Omental fat pad (tissue), 4 donors: Measurements from ENCODE around the gene TNFRSF12A. TPM values are rescaled to one million over a fixed set of nuclear protein-coding genes. Genes with fewer than 3 reads are reported as not detected.

Experiments
- ATAC-seq: fragments of 150-250 bp; one replicate; pipeline ENCODE4 v1.9.1; 2016; ENCODE audit warnings: mild to moderate bottlenecking, moderate library complexity; ENCODE audit not compliant: low FRiP score
- DNase-seq: peaks from one replicate; pipeline ENCODE4 v3.0.0-alpha.2; 2019; ENCODE audit warnings: low spot score
- total RNA-seq, 4 donors: library from RNA; depleted of rRNA; stranded (reverse); fragments of >200 nt; gene quantifications; one replicate each; pipeline ENCODE4 v1.1.0, GENCODE V29; 2016
- TF ChIP-seq, protein P1 (sequence below), 3 donors: fragments of 450-650 bp; IDR thresholded peaks; one replicate each; pipeline ENCODE4 v1.5.1; 2016 to 2017; ENCODE audit warnings: antibody characterized with exemption in 3 of 3, mild to moderate bottlenecking in 3 of 3, moderate library complexity in 2 of 3

TNFRSF12A gene
- total RNA-seq, 4 donors from 2014 or later, result 9.0 to 465 (median 94.3) TPM

DNA sequence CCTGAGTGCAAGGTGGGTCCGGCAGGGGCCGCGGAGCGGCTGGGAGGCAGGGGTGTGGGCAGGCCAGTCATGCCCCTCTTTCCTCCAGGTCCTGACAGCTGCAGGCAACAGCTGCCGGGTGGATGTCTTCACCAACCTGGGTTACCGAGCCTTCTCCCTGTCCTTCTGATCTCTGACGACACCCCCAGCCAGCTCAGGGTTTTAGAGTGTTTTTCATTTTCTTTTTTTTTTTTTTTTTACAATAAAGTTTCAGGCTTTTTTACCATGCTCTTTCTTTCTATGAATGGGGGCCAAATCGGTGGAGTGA lies 7.3 kb downstream of the TNFRSF12A start:
- TF ChIP-seq, protein P1, sequence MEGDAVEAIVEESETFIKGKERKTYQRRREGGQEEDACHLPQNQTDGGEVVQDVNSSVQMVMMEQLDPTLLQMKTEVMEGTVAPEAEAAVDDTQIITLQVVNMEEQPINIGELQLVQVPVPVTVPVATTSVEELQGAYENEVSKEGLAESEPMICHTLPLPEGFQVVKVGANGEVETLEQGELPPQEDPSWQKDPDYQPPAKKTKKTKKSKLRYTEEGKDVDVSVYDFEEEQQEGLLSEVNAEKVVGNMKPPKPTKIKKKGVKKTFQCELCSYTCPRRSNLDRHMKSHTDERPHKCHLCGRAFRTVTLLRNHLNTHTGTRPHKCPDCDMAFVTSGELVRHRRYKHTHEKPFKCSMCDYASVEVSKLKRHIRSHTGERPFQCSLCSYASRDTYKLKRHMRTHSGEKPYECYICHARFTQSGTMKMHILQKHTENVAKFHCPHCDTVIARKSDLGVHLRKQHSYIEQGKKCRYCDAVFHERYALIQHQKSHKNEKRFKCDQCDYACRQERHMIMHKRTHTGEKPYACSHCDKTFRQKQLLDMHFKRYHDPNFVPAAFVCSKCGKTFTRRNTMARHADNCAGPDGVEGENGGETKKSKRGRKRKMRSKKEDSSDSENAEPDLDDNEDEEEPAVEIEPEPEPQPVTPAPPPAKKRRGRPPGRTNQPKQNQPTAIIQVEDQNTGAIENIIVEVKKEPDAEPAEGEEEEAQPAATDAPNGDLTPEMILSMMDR (IDR thresholded peaks at IDR 0.05), result no peak
- ATAC-seq (no peak), DNase-seq (no peak)

DNA sequence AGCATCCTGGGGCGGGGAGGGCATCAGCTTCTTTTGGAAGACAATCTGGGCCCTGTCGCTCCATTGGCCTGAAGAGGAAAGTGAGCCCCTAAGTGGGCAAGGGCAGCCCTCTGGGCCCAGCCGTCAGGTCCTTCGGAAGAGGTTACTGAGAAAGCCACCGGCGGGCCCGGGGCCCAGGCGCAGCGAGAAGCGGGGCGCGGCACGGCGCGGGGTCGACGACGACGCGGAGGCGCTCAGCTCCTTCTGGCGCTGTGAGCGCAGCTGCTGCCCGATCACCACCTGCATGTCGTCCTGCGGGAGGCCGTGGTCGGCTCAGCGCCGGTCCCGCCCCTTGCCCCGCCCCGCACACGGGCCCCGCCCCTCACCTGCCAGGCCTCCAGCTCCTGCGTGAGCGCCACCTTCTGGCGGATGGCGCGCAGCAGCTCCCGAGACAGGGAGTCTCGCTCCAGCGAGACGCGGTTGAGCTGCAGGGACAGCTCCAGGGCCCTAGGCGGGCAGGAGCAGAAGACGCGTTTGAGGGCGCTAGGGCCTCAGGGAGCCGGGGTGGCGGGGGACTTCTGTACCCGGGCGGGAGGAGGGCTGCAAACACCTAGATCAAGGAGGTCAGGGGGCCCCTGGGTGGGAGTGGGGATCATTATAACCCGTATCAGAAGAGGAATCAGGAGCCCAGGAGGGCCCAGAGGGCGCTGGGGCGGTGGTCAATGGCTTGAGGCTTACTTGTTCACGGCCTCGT lies 8.0 kb downstream of the TNFRSF12A start:
- peak; percentile 82 for DNase-seq
- peak; percentile 28 for ATAC-seq

DNA sequence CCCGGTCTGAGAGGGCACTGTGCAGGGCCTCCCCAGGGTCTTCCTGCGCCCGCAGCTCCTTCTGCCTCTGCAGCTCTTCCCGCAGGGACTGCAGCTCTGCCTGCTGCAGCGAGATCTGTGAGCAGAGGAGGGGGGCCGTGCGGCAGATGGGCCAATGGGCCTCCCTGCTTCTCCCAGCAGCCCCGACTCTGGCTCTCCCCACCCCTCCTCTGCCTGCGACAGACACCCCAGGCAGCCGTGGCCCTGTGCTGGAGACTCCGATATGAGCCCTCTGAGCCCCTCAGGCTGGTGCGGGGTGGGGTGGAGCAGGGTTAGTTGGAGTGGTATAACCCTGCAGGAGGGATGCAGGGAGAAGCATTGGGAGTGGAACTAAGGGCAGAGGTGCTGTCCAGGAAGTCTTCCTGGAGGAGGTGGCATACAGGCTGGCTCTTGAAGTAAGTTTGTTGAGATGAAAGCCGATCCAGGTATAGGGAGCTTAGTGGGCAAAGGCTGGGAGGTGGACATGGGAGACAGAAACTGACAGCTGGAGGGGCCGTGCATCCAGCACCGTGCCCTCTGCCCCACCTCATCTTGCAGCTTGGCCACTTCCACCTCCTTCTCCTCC lies 8.7 kb downstream of the TNFRSF12A start:
- DNase-seq (no peak), ATAC-seq (no peak)
- TF ChIP-seq, protein P1 (IDR thresholded peaks at IDR 0.05), result no peak

More for the DNA sequence above, 8.0 kb downstream of the TNFRSF12A start:
- TF ChIP-seq, protein P1 (IDR thresholded peaks at IDR 0.05), result no peak

DNA sequence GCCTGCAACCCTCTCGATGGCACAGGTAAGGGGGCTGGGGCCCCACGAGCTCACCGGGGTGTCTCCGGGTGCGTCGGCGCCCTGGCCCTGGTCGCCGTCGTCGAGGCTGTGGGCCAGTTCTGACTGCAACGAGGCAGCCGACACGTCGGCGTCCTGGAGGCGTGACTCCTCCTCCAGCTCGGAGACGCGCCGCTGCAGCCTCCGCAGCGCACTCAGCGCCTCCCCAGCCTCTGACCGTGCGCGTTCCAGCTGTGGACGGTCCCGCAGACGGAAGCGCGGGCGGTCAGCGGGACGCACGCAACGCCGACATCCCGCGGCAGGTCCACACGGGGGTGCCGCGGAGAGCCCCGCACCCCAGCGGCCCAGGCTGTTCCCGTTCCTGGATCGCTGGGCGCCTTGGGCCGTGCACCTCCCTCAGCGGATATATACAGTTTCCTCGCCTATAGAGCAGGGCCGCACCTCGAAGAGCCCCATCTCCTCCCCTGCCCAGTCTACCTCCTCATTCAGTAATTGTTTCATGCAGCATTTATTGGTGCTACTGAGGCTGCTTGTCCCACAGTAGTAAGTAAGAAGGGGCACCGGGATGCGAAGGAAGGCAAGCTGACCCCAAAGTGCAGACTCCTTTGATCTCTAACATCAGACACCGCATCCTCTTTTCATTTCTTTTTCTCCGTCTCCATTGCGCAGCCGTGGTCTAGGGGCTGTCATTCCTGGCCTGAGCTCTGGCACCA lies 9.5 kb downstream of the TNFRSF12A start:
- DNase-seq, result no peak
- TF ChIP-seq, protein P1 (IDR thresholded peaks at IDR 0.05), result no peak
- ATAC-seq, result no peak

DNA sequence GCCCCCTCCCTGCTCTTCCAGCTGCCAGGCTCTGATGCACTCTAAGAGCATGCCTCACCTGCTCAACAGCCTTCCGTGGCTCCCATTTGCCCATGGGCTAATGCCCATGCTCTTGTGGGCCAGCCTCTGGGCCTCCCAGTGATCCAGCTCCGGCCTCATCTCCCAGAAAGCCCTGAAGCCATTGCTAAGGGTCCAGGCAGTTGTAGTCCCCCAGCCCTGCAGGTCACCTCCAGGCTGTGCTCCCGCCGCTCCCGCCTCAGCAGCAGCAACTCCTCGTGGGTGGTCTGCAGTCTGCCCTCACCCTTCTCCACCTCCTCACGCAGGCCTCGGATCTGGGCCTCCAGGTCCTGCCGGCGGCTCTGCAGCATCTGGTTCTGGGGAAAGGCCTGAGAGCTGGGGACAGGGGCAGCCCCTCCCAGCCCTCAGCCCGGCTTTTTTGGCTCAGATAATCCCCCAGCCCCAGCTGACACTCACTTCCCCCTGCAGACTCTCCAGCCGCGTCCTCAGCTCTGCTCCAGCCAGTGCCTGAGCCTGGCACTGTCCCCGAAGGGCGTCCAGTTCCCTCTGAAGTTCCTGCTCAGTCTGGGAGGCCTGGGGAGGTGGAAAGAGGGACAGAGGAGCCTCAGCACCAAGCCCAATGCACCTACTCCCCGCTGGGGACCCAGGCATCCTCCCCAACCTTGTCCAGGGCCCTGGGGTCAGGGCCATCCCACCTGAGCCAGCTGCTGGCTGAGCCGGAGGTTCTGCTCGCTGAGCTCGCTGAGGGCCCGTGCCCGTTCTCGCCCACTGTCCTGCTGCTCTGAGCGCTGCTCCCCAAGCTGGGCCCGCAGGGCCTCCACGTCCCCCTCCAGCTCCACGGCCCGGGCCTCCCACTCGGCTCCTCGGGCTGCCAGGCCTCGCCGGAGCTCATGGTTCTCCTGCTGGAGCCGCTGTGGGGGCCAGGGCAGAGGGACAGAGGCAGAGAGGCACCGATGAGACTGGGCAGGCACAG lies 10.3 kb downstream of the TNFRSF12A start:
- DNase-seq (no peak), ATAC-seq (no peak)
- TF ChIP-seq, protein P1 (IDR thresholded peaks at IDR 0.05), result no peak

DNA sequence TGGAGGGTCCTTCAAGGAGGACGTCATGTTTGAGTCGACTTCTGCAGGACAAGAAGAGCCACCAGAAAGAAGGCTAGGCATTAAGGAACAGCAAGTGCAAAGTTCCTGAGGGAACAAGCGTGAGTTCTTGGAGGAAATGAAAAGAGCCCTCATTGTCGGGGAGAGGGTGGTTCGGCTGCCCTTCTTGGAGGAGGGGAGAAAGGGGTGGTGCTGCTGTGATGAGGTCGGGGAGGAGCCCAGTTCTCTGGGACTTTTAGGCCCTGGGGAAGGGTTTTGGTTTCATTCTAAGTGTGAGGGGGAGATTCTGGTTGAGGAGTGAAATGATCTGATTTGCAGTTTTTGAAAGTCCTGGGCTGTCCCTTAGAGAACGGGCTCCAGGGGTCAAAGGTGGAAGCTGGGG lies 12.5 kb downstream of the TNFRSF12A start:
- ATAC-seq (no peak), DNase-seq (no peak)
- TF ChIP-seq, protein P1 (IDR thresholded peaks at IDR 0.05), result no peak
